G401.6 (cell line): Measurements from ENCODE around the gene PPARD.
A peak's percentile ranks its signal among the peaks of the same experiment; 100 is the strongest.
"Not testable (repeated sequence)": the region's sequence is repeated elsewhere in the genome, so short reads cannot be mapped to it uniquely, and the experiment has no call there.

ENCODE experiments used
- FAIRE-seq: peaks from 2 replicates; lab custom pipeline; 2012; peaks lifted over from hg19 to GRCh38; lab: Jason Lieb, UNC

The PPARD gene

DNA sequence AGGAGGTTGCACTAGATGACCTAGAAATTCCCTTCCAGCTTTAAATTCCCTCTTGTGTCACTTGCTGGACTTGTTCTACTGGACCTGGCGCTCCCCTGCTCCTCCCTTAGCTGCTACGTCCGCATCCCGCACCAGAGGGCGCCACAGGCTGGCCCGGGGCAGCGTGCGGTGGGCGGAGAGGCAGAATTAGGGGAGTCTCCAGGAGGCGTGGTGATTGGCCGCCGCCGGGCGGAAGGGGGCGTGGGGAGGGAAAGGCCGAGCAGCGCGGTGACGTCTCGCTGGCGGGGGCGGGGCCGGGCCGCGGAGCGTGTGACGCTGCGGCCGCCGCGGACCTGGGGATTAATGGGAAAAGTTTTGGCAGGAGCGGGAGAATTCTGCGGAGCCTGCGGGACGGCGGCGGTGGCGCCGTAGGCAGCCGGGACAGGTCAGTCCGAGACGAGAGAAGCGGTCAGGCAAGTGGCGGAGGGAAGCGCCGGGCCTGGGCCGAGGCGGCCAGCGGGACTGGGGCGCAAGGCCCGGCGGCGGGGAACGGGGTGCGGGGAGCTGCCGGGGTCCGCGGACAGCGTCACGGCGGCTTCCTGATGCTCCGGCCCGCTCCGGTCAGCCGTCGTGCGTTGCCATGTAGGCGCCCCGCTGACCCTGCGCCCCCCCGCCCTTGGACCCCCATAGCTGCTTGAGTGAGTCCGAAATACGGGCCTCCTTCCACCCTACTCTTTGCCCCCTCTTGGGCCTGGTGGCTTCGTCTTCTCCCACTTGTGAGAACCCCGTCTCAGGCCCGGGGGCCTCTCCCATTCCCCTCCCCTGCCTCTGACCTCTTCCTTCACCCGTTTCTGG is at the start of gene PPARD:
Gene PPARD (plus strand): TSS at position 301 of the 834 bp plus-strand sequence. CDS start 68,530 bp downstream, outside the sequence.
- peak; percentile 70 for FAIRE-seq

DNA sequence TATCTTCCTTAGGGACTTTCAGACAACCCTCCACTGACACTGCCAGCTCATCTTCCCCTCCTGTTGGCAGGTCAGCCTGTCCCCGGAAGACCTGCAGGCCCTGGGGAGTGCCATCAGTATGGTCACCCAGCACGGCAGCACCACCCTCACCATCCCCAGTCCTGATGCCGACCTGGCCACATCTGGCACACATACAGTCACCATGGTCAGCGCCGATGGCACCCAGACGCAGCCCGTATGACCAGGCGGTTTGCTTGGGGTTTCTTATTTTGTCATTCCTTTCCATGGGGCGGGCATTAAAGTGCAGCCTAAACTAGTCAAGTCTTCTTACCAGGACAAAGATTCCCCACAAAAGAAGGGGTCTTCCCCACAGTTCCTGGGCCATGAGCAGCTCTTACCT is 48.7 kb upstream of the PPARD start:
- no peak for FAIRE-seq

GRCh38 chr6:35294308-35294945 is 47.9 kb upstream of the PPARD start:
- FAIRE-seq = peak; percentile 71

DNA sequence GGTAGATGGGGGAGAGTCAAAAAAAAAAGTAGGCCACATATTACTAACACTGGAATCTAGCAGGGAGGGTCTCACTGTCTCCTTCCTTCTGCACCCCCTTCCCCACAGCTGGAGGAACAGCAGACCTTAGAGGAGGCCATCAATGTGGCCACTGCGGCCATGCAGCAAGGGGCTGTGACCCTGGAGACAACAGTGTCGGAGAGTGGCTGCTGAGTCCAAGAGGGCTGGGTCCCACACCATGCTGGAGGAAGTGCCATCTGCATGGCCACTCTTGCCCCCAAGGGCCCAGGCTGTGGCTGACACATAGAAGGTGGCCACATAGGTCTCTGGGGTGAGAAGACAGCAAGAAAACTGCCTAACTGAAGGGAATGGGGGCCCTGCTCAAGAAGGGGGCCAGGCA is 47.3 kb upstream of the PPARD start:
- FAIRE-seq = no peak

DNA sequence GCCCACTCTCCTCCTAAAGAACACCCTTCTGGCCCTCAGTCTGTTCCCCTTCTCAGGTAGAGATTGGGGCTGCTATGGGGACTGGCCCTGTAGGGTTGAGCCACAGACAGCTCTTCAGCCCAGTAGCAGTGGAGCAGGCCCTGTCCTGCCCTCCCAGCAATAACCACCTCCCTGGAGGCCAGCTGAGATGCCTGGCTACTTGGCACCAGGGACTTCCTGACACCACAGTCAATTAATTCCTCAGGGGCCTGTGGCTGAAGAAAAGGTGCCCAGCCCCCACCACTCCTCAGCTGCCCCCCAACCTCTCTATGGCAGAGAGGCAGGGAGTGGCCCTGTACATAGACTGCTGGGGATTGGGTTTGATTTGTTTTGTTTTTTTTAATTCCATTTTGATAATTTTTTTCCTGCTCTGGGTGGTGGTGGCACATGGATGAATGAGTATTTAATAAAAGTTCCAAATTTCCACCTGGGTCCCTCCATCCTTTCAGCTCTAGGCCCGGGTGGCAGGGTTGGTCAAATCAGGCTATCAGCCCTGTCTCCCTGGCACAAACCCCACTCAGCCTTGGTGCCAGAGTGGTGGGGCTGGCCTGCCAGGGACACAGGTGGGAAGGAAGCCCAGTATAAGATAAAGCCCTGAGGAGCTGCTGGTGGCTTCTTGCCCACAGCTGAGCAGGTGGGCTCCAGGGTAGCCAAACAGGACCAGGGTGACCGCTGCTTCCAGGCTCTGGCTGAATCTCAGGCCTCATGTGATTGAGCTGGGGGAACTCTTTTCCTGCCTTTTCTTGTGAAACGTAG is 46.6 kb upstream of the PPARD start:
- no peak for FAIRE-seq

DNA sequence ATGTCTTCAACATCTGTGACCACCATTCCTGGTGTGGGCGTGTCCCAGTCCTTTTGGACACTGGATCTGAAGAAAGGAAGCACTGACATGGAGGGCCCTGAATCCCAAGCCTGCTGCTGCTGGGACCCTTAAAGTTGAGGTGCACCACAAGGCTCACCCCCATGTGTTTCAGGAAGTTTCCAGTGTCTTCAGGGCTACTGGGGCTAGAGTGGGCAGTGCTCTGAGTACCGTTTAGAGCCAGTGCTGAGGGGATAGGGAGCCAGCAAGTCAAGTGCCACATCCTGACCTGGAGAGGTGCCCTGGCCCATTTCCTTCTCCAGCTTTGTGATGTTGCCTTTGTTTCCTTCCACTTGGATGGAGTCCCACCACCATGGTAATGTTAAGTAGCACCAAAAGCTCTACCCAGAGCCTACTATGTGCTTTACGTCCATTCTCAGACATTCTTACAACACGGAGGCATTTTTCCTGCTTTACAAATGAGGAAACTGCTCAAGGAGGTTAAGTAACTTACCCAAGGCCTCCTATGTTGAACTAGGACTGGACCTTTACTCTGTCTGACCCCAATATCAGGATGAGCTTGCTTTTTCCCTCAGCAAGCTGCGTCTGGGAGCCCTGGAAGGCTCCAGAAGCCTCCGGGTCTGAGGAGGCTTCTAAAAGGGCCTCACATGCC is 45.3 kb upstream of the PPARD start:
- no peak for FAIRE-seq

GRCh38 chr6:35297601-35298481 is 44.5 kb upstream of the PPARD start, which contains the start of gene DEF6:
Gene DEF6, plus strand, starts transcription at chr6:35297818. Its CDS starts 39 bp downstream, at chr6:35297857.
- FAIRE-seq = no peak

DNA sequence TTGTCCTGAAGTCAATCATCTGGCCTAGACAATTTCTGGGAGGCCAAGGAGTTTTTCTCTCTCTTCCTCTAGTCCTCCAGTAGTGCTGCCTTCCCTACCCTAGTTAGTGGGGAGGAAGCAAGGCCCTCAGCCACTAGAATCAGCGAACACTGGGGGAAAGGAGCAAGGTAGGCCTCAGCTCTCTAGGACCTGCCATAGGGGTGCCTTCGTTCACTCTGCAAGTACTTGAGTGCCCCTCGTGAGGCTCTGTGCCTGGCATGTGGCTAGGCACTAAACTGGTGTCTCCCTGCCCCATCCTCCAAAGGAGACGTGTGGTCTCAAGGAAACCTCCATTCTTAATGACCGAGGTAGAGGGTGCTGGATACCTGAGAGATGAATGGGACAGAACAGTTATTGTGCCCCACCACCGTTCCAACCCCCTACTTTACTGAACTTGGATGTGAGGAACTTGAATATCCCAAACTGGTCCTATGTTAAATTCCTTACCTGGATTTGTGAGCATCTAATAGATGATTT is 43.7 kb upstream of the PPARD start:
- FAIRE-seq = no peak

DNA sequence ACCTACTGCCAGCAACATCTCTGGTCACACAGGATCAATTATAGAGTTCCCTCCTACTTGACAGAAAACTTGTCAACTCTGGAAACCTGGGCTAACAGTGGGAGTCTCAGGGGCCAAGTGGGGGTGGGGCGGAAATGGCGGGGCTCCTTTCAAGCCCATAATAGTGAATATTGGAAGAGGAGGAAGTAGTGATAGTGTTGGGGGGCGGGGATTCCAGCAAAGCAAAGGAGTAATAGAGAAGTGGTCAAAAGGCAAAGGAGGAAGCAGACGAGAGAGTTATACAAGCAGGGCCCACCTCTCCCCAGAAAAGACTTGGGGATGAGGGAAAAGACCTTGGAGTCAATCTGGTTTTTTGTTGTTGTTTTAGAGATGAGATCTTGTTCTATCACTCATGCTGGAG is 42.7 kb upstream of the PPARD start:
- FAIRE-seq = no peak

- no peak for FAIRE-seq
Measured at GRCh38 chr6:35300848-35301247, 41.5 kb upstream of the PPARD start.

- no peak for FAIRE-seq
Measured at GRCh38 chr6:35302604-35303241, 39.6 kb upstream of the PPARD start.

DNA sequence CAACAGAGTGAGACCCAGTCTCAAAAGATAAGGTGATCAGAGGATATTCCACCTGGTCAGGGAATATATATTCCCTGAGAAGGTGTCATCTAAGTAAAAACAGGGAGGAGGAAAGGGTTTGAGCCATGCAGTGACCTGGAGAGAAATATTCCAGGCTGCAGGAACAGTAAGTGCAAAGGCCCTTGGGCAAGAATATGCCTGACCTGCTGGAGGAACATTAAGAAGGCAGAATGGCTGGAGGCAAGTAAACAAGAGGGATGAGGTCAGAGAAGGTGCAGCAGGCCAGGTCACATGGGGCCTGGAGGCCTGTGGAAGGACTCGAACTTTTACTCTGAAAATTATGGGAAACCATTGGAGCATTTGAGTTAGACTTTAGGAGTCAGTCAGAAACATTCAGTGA is 38.1 kb upstream of the PPARD start:
- no peak for FAIRE-seq

- FAIRE-seq = no peak
Measured at GRCh38 chr6:35305117-35305516, 37.2 kb upstream of the PPARD start.

GRCh38 chr6:35307138-35307537 is 35.2 kb upstream of the PPARD start:
- FAIRE-seq = not testable (repeated sequence)

DNA sequence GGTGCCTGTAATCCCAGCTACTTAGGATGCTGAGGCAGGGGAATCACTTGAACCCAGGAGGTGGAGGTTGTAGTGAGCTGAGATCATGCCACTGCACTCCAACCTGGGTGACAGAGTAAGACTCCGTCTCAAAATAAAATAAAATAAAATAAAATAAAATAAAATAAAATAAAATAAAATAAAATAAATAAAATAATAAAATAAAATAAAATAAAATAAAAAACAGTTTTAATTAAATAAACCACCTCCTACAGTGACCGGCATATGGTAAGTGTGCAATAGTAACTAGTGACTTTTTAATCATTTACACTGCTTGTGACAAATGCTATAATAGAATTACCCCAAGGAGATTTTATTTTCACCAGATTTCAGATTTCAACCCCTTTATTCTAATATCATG is 33.8 kb upstream of the PPARD start:
- not testable (repeated sequence) for FAIRE-seq

DNA sequence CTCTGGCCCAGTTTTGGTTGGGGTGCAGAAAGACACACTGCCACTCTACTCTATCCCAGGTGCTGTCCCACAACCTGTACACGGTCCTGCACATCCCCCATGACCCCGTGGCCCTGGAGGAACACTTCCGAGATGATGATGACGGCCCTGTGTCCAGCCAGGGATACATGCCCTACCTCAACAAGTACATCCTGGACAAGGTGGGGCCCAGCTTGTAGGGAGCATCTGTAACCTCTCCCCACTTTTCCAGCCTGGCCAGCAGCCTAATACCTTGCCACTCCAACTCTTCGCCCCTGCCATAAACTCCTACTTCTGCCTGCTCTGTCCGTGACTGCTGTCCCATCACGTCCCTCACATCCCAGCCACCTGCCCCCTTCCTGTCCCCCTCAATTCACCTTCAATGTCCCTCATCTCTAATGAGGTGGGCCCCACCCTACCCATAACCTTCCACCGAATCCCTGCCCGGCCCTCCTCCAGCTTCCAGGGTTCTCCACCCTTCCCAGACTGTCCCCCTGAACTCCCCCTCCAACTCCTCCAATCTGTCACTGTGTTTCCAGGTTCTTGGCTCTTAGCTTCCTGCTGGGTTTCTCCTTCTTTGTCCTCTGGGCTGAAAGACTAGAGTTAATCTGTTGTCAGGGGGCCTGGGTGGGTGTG is 32.6 kb upstream of the PPARD start:
- FAIRE-seq = no peak

DNA sequence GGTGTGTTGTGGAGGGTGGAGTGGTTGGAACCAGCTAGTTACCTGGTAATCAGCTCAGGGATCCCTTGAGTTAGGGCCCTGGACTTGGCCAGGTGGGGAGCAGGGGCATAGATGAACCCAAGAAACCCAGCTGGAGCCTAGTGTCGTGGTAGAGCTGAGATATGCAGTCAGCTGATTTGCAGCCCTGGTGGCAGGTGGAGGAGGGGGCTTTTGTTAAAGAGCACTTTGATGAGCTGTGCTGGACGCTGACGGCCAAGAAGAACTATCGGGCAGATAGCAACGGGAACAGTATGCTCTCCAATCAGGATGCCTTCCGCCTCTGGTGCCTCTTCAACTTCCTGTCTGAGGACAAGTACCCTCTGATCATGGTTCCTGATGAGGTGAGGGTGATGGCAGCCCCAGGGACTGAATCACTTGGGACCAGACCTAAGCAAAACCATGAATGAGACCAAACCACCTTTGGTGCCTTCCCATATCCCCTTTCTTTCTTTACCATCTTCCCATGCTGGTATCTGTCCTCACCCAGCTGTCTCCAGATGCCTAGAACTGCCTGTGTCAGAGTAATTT is 32.0 kb upstream of the PPARD start:
- no peak for FAIRE-seq

DNA sequence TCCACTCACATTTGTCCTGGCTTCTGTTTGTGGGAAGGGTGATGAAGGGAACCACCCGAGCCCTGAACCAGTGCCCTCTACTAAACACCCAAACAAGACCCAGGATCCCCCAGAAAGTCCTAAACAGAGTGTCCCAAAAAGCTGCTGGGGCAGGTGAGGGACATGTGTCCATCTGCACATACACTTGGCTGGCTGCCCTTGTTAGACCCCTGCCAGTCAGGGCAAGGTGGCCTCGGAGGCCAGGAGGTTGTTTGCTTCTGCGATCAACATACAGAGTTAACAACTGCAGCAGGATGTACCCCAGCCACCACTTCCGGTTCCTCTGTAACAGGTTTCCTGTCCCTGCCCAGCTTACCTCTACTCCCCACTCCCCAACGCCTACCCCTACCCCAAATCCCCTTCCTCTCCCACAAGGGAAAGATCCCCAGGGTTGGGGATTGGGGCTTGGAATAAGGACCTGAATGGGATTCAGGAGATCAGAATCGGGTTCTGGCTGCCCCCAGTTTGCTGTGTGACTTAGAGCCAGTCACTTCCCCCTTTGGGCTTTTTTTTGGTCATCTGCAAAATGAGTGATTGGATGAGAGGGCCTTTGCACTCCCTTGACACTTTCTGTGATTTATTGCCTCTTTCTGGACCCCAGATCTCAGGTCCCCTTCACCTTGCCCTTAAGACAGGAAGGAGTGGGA is 30.8 kb upstream of the PPARD start:
- FAIRE-seq = no peak
